Measurements from ENCODE around the gene CARF.

Gene CARF

GRCh38 chr2:203021991-203022390 lies 109.9 kb downstream of the CARF start:
- TF ChIP-seq RAD21 (IDR thresholded peaks at IDR 0.05; ENCODE audit: low read depth) (no peak), TCF12 (IDR thresholded peaks at IDR 0.05; ENCODE audit: low read depth) (no peak), ZBTB7A (IDR thresholded peaks at IDR 0.05; ENCODE audit: low read depth) (no peak), CEBPB (IDR thresholded peaks at IDR 0.05) (no peak), MAX (IDR thresholded peaks at IDR 0.05) (no peak), TAF1 (IDR thresholded peaks at IDR 0.05; ENCODE audit: low read depth) (no peak), USF1 (IDR thresholded peaks at IDR 0.05) (no peak), EGR1 (IDR thresholded peaks at IDR 0.05) (no peak), NFIC (IDR thresholded peaks at IDR 0.05) (no peak), EP300 (IDR thresholded peaks at IDR 0.05; ENCODE audit: borderline replicate concordance) (no peak), CREB1 (IDR thresholded peaks at IDR 0.05; ENCODE audit: low read depth) (no peak), YY1 (IDR thresholded peaks at IDR 0.05; ENCODE audit: low read depth) (no peak), REST (IDR thresholded peaks at IDR 0.05; ENCODE audit: low read depth) (no peak), FOXM1 (IDR thresholded peaks at IDR 0.05; ENCODE audit: borderline replicate concordance, low read depth) (no peak), TEAD4 (IDR thresholded peaks at IDR 0.05) (no peak)

- TF ChIP-seq RAD21 (IDR thresholded peaks at IDR 0.05; ENCODE audit: low read depth): no peak
- TF ChIP-seq CREB1 (IDR thresholded peaks at IDR 0.05; ENCODE audit: low read depth): no peak
- no peak for TF ChIP-seq TAF1 (IDR thresholded peaks at IDR 0.05; ENCODE audit: low read depth)
- no peak for TF ChIP-seq MAX (IDR thresholded peaks at IDR 0.05)
- no peak for TF ChIP-seq YY1 (IDR thresholded peaks at IDR 0.05; ENCODE audit: low read depth)
- TF ChIP-seq ZBTB7A (IDR thresholded peaks at IDR 0.05; ENCODE audit: low read depth): no peak
- TF ChIP-seq REST (IDR thresholded peaks at IDR 0.05; ENCODE audit: low read depth): no peak
- no peak for TF ChIP-seq FOXM1 (IDR thresholded peaks at IDR 0.05; ENCODE audit: borderline replicate concordance, low read depth)
- TF ChIP-seq CEBPB (IDR thresholded peaks at IDR 0.05): no peak
- TF ChIP-seq EGR1 (IDR thresholded peaks at IDR 0.05): no peak
- no peak for TF ChIP-seq TEAD4 (IDR thresholded peaks at IDR 0.05)
- no peak for TF ChIP-seq EP300 (IDR thresholded peaks at IDR 0.05; ENCODE audit: borderline replicate concordance)
- TF ChIP-seq TCF12 (IDR thresholded peaks at IDR 0.05; ENCODE audit: low read depth): no peak
- TF ChIP-seq USF1 (IDR thresholded peaks at IDR 0.05): no peak
- TF ChIP-seq NFIC (IDR thresholded peaks at IDR 0.05): no peak
These were observed 110.7 kb downstream of the CARF start for GRCh38 chr2:203022751-203023150.

- TF ChIP-seq CREB1 (IDR thresholded peaks at IDR 0.05; ENCODE audit: low read depth): no peak
- no peak for TF ChIP-seq MAX (IDR thresholded peaks at IDR 0.05)
- no peak for TF ChIP-seq EP300 (IDR thresholded peaks at IDR 0.05; ENCODE audit: borderline replicate concordance)
- no peak for TF ChIP-seq USF1 (IDR thresholded peaks at IDR 0.05)
- TF ChIP-seq TAF1 (IDR thresholded peaks at IDR 0.05; ENCODE audit: low read depth): no peak
- no peak for TF ChIP-seq TCF12 (IDR thresholded peaks at IDR 0.05; ENCODE audit: low read depth)
- no peak for TF ChIP-seq RAD21 (IDR thresholded peaks at IDR 0.05; ENCODE audit: low read depth)
- TF ChIP-seq TEAD4 (IDR thresholded peaks at IDR 0.05): no peak
- no peak for TF ChIP-seq NFIC (IDR thresholded peaks at IDR 0.05)
These were observed 113.5 kb downstream of the CARF start for GRCh38 chr2:203025592-203025991.

- TF ChIP-seq FOXM1 (IDR thresholded peaks at IDR 0.05; ENCODE audit: borderline replicate concordance, low read depth) (no peak), RAD21 (IDR thresholded peaks at IDR 0.05; ENCODE audit: low read depth) (no peak), CREB1 (IDR thresholded peaks at IDR 0.05; ENCODE audit: low read depth) (no peak), REST (IDR thresholded peaks at IDR 0.05; ENCODE audit: low read depth) (no peak), TCF12 (IDR thresholded peaks at IDR 0.05; ENCODE audit: low read depth) (no peak), NFIC (IDR thresholded peaks at IDR 0.05) (no peak), EP300 (IDR thresholded peaks at IDR 0.05; ENCODE audit: borderline replicate concordance) (no peak)
These were observed 118.5 kb downstream of the CARF start for GRCh38 chr2:203030545-203030944.
